GM12878 (cell line): ENCODE measurements around the gene C5. TPM values are rescaled to one million over a fixed set of nuclear protein-coding genes. Genes with fewer than 3 reads are reported as not detected.

ENCODE experiments used
- BCL11A ChIP-seq: IDR thresholded peaks from 2 replicates; pipeline ENCODE4 v1.6.1; 2011; ENCODE audit warnings: low read depth, low read length
- BRCA1 ChIP-seq: IDR thresholded peaks from 2 replicates; pipeline ENCODE4 v1.6.1; 2011; ENCODE audit warnings: low read depth, low read length, improper control_type of control experiment
- CBFB ChIP-seq: IDR thresholded peaks from 2 replicates; pipeline ENCODE4 v1.6.1; 2016; ENCODE audit warnings: antibody characterized with exemption, low read depth
- CHD1 ChIP-seq: IDR thresholded peaks from 2 replicates; pipeline ENCODE4 v1.6.1; 2012; ENCODE audit warnings: low read depth, low read length, improper control_type of control experiment
- DPF2 ChIP-seq: fragments of 450-650 bp; IDR thresholded peaks from 2 replicates; pipeline ENCODE4 v1.6.1; 2017; ENCODE audit warnings: mild to moderate bottlenecking
- HCFC1 ChIP-seq: fragments of 150-350 bp; IDR thresholded peaks from 2 replicates; pipeline ENCODE4 v1.6.1; 2014; ENCODE audit warnings: low read length
- KAT2A ChIP-seq: conservative IDR thresholded peaks from 2 replicates; pipeline ENCODE4 v1.6.1; 2011; ENCODE audit warnings: low read depth, low read length; ENCODE audit not compliant: control insufficient read depth
- LARP7 ChIP-seq: fragments of 450-650 bp; IDR thresholded peaks from 2 replicates; pipeline ENCODE4 v1.6.1; 2017; ENCODE audit warnings: mild to moderate bottlenecking
- MEF2A ChIP-seq: IDR thresholded peaks from 2 replicates; pipeline ENCODE4 v1.6.1; 2011; ENCODE audit warnings: low read depth, mild to moderate bottlenecking, low read length, moderate library complexity; ENCODE audit not compliant: insufficient read depth
- MTA2 ChIP-seq: fragments of 450-650 bp; IDR thresholded peaks from 2 replicates; pipeline ENCODE4 v1.6.1; 2016; ENCODE audit warnings: low read depth, mild to moderate bottlenecking, moderate library complexity
- NR2F1 ChIP-seq: fragments of 450-650 bp; conservative IDR thresholded peaks from 2 replicates; pipeline ENCODE4 v1.6.1; 2017; ENCODE audit warnings: mild to moderate bottlenecking
- SRF ChIP-seq, 2 experiments: IDR thresholded peaks; 2 replicates each; pipeline ENCODE4 v1.6.1; 2011; ENCODE audit warnings: low read depth in 2 of 2, low read length in 2 of 2, mild to moderate bottlenecking in 1 of 2, moderate library complexity in 1 of 2
- SUZ12 ChIP-seq: fragments of 200-600 bp; sonication (generic); IDR thresholded peaks from one replicate; pipeline ENCODE4 v1.6.1; 2018; ENCODE audit warnings: antibody characterized with exemption, mild to moderate bottlenecking; ENCODE audit not compliant: unreplicated experiment
- TAF1 ChIP-seq: IDR thresholded peaks from 2 replicates; pipeline ENCODE4 v1.6.1; 2011; ENCODE audit warnings: mild to moderate bottlenecking, low read depth, low read length, borderline replicate concordance
- TCF12 ChIP-seq: IDR thresholded peaks from 2 replicates; pipeline ENCODE4 v1.6.1; 2011; ENCODE audit warnings: low read depth, mild to moderate bottlenecking, low read length
- ZNF207 ChIP-seq: fragments of 450-650 bp; IDR thresholded peaks from 2 replicates; pipeline ENCODE4 v1.6.1; 2014; ENCODE audit warnings: antibody characterized with exemption, mild to moderate bottlenecking, borderline replicate concordance
- ZNF274 ChIP-seq: IDR thresholded peaks from one replicate; pipeline ENCODE4 v1.8.0; 2011; ENCODE audit not compliant: insufficient read length, insufficient read depth
- ZNF622 ChIP-seq: fragments of 450-650 bp; IDR thresholded peaks from 2 replicates; pipeline ENCODE4 v1.6.1; 2017; ENCODE audit warnings: mild to moderate bottlenecking, inconsistent platforms
- polyA plus RNA-seq, 11 experiments: library from polyadenylated mRNA; depleted of rRNA in 4 of 11; unstranded in 6 of 11; stranded (reverse) in 5 of 11; fragments of >200 nt; fragmentation: Nextera tagmentation in 4 of 11; fragmentation: Illumina TruSeq in 1 of 11; extraction: Ambion mirVana in 4 of 11; extraction: Trizol in 1 of 11; gene quantifications; 1 replicate in 1 of 11; 2 replicates in 10 of 11; pipeline versions ENCODE4 v1.2.1 to v1.2.3, GENCODE V29; 2011 to 2016; ENCODE audit warnings: inconsistent platforms in 2 of 11, missing spikeins in 2 of 11, low read depth in 1 of 11
- total RNA-seq, 4 experiments: library from RNA; depleted of rRNA in 3 of 4; stranded (reverse); fragments of >200 nt in 3 of 4; fragmentation: Illumina TruSeq in 1 of 4; extraction: Trizol in 1 of 4; gene quantifications; 2 replicates each; pipeline versions ENCODE4 v1.2.1 to v1.2.3, GENCODE V29; 2013 to 2021
- TF ChIP-seq, protein P1 (sequence below): fragments of 450-650 bp; IDR thresholded peaks from 2 replicates; pipeline ENCODE4 v1.6.1; 2018; ENCODE audit warnings: borderline replicate concordance, mild to moderate bottlenecking; ENCODE audit not compliant: partially characterized antibody
- TF ChIP-seq, protein P2 (sequence below): fragments of 150-350 bp; IDR thresholded peaks from 2 replicates; pipeline ENCODE4 v1.6.1; 2014; ENCODE audit warnings: mild to moderate bottlenecking, low read depth, low read length
- TF ChIP-seq, protein P3 (sequence below): IDR thresholded peaks from 2 replicates; pipeline ENCODE4 v1.6.1; 2012; ENCODE audit warnings: low read depth, low read length, improper control_type of control experiment
- TF ChIP-seq, protein P4 (sequence below): IDR thresholded peaks from 2 replicates; pipeline ENCODE4 v1.6.1; 2011; ENCODE audit warnings: borderline replicate concordance, low read depth, mild to moderate bottlenecking, moderate library complexity, mixed read lengths, low read length; ENCODE audit not compliant: insufficient read depth; ENCODE audit errors: extremely low read length
- TF ChIP-seq, protein P5 (sequence below): IDR thresholded peaks from 2 replicates; pipeline ENCODE4 v1.6.1; 2012; ENCODE audit warnings: low read length, inconsistent platforms

Gene C5
- total and polyA plus RNA-seq, 10 of the 15 experiments (the other 5 are each of a cell fraction or from before 2014, with no cell fraction given), result 0.39 to 2.2 (median 1.2) TPM

DNA sequence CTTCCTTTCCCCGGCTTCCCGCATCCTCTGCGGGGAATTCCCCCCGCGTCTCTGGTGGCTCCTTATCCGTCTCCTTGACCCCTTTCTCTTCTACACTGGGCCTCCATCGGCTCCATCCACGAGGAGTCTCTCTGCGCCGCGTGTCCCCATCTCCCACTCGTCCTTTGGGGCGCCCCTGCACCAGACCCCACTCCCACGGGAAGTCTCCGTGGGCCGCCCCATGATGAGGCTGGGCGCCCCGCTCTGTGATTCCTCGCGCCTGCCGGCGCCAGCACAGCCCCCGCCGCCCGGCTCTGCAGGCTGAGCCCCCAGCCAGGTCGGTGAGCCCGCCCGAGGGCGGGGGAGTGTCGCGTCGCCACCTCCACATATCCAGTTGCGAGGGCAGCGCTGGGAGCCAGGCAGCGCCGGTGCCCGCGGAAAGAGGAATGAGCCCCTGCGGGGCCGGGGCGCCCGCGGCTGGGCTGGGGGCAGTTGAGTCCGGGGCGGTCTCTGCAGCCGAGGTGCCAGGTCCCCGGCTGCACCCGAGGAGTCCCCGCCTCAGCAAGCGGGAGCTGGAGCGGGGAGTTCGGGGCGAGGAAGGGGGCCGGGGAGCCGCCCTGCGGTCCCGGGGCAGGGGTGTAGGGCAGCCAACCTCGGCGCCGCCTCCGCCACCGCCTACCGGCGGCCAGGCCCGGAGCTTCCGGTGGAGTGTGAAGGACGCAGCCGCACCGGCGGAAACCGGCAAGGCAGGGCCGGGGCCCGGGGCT lies 121.4 kb downstream of the C5 start (continued):
- peak; percentile 74 for TF ChIP-seq NR2F1
- no peak for TF ChIP-seq SUZ12
- TF ChIP-seq, protein P1, sequence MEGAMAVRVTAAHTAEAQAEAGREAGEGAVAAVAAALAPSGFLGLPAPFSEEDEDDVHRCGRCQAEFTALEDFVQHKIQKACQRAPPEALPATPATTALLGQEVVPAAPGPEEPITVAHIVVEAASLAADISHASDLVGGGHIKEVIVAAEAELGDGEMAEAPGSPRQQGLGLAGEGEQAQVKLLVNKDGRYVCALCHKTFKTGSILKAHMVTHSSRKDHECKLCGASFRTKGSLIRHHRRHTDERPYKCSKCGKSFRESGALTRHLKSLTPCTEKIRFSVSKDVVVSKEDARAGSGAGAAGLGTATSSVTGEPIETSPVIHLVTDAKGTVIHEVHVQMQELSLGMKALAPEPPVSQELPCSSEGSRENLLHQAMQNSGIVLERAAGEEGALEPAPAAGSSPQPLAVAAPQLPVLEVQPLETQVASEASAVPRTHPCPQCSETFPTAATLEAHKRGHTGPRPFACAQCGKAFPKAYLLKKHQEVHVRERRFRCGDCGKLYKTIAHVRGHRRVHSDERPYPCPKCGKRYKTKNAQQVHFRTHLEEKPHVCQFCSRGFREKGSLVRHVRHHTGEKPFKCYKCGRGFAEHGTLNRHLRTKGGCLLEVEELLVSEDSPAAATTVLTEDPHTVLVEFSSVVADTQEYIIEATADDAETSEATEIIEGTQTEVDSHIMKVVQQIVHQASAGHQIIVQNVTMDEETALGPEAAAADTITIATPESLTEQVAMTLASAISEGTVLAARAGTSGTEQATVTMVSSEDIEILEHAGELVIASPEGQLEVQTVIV, result no peak
- TF ChIP-seq BCL11A, result no peak
- 0 out of 4 replicates have a peak, but pooled peaks of 1 of the 2 experiments have one; percentile 15 for TF ChIP-seq SRF (IDR thresholded peaks at IDR 0.05; ENCODE audit: low read depth in 2 of 2, low read length in 2 of 2)
- TF ChIP-seq, protein P2, sequence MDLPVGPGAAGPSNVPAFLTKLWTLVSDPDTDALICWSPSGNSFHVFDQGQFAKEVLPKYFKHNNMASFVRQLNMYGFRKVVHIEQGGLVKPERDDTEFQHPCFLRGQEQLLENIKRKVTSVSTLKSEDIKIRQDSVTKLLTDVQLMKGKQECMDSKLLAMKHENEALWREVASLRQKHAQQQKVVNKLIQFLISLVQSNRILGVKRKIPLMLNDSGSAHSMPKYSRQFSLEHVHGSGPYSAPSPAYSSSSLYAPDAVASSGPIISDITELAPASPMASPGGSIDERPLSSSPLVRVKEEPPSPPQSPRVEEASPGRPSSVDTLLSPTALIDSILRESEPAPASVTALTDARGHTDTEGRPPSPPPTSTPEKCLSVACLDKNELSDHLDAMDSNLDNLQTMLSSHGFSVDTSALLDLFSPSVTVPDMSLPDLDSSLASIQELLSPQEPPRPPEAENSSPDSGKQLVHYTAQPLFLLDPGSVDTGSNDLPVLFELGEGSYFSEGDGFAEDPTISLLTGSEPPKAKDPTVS, result no peak
- TF ChIP-seq, protein P3, sequence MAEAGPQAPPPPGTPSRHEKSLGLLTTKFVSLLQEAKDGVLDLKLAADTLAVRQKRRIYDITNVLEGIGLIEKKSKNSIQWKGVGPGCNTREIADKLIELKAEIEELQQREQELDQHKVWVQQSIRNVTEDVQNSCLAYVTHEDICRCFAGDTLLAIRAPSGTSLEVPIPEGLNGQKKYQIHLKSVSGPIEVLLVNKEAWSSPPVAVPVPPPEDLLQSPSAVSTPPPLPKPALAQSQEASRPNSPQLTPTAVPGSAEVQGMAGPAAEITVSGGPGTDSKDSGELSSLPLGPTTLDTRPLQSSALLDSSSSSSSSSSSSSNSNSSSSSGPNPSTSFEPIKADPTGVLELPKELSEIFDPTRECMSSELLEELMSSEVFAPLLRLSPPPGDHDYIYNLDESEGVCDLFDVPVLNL, result no peak
- no peak for TF ChIP-seq ZNF622
- peak; percentile 74; the same call in 1 of the 2 replicates for TF ChIP-seq TAF1
- no peak for TF ChIP-seq TCF12
- TF ChIP-seq MEF2A, result 0 out of 2 replicates have a peak, but pooled peaks have one; percentile 48
- no peak for TF ChIP-seq ZNF274
- 0 out of 2 replicates have a peak, but pooled peaks have one; percentile 6 for TF ChIP-seq HCFC1
- TF ChIP-seq BRCA1, result no peak
- TF ChIP-seq MTA2, result no peak
- TF ChIP-seq, protein P4, sequence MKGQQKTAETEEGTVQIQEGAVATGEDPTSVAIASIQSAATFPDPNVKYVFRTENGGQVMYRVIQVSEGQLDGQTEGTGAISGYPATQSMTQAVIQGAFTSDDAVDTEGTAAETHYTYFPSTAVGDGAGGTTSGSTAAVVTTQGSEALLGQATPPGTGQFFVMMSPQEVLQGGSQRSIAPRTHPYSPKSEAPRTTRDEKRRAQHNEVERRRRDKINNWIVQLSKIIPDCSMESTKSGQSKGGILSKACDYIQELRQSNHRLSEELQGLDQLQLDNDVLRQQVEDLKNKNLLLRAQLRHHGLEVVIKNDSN, result no peak
- no peak for TF ChIP-seq KAT2A
- peak; percentile 90 for TF ChIP-seq DPF2
- peak; percentile 51; the same call in 1 of the 2 replicates for TF ChIP-seq CBFB
- TF ChIP-seq, protein P5, sequence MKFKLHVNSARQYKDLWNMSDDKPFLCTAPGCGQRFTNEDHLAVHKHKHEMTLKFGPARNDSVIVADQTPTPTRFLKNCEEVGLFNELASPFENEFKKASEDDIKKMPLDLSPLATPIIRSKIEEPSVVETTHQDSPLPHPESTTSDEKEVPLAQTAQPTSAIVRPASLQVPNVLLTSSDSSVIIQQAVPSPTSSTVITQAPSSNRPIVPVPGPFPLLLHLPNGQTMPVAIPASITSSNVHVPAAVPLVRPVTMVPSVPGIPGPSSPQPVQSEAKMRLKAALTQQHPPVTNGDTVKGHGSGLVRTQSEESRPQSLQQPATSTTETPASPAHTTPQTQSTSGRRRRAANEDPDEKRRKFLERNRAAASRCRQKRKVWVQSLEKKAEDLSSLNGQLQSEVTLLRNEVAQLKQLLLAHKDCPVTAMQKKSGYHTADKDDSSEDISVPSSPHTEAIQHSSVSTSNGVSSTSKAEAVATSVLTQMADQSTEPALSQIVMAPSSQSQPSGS, result no peak
- TF ChIP-seq CHD1, result no peak
- TF ChIP-seq ZNF207, result no peak
- peak; percentile 57; the same call in 1 of the 2 replicates for TF ChIP-seq LARP7
